Peyer's patch (tissue), 4 donors: ENCODE results near the gene SMC1B.

Experiments
- POLR2A ChIP-seq, 2 donors: fragments of 450-650 bp; IDR thresholded peaks; one replicate each; pipeline ENCODE4 v1.5.1; 2017; ENCODE audit warnings: antibody characterized with exemption in 2 of 2, mild to moderate bottlenecking in 2 of 2, moderate library complexity in 2 of 2
- TF ChIP-seq, protein P1 (sequence below), 6 experiments: fragments of 450-650 bp in 4 of 6; fragments of 200-600 bp in 2 of 6; sonication (generic) in 1 of 6; IDR thresholded peaks; one replicate each; pipeline ENCODE4 v1.5.1; 2017 to 2019; ENCODE audit warnings: antibody characterized with exemption in 6 of 6, mild to moderate bottlenecking in 3 of 6, moderate library complexity in 1 of 6

DNA sequence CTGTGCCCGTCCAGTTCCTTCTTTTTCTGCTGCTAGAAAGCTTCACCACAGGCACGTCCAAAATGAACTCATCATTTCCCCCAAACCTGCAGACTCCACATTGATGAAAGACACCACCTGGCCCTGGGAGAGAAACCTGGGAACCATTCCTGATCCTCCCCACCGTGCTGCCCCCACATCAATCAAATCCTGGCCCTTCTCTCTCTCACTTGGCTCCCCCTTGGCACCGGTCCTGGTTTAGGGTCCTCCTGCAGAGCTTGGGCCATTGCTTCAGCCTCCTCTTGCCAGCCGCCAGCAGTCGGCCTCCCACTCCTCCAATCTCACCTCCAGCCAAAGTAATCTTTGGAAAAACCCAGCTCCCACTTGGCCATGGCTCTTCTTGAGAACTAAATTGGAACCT is 38.6 kb upstream of the SMC1B start:
- TF ChIP-seq POLR2A (IDR thresholded peaks at IDR 0.05) = no peak
- TF ChIP-seq, protein P1, sequence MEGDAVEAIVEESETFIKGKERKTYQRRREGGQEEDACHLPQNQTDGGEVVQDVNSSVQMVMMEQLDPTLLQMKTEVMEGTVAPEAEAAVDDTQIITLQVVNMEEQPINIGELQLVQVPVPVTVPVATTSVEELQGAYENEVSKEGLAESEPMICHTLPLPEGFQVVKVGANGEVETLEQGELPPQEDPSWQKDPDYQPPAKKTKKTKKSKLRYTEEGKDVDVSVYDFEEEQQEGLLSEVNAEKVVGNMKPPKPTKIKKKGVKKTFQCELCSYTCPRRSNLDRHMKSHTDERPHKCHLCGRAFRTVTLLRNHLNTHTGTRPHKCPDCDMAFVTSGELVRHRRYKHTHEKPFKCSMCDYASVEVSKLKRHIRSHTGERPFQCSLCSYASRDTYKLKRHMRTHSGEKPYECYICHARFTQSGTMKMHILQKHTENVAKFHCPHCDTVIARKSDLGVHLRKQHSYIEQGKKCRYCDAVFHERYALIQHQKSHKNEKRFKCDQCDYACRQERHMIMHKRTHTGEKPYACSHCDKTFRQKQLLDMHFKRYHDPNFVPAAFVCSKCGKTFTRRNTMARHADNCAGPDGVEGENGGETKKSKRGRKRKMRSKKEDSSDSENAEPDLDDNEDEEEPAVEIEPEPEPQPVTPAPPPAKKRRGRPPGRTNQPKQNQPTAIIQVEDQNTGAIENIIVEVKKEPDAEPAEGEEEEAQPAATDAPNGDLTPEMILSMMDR (IDR thresholded peaks at IDR 0.05) = no peak
